Measurements from ENCODE around the gene DUOX2.

DNA sequence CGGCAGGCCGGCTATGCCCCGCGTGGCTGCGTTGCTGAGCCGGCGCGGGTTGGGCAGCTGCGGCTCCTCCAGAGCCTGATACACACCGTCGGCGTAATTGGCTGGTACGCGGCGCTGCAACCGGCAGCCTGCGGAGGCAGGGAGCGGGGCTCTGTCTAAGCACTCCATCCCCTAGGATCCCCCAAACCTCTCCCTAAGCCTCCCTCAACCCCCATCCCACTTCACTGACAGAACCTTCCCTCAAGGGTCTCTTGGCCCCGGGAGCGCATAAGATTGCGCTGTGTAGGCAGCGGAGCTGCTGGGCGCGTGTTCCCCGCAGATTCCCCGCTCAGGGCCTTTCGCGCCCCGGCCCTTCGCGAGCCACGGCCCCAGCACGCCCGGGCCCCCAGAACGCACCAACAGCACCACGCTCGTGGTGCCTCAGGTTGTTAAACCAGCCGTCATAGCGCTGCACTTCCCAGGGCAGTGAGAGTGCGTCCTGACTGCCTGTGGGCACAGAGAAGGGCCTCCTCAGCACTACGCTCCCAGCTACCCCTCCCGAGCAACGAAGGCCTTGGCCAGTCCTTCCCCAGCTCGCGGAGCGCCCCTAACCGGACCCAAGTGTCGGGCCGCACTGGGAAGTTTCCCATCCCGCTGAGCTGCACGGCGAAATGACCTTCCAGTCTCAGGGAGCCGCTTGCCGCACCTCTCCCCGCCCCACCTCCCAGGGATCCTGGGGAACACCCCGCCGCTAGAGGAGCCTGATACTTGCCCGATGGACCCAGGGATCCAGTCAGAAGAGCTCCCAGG lies 1.2 kb downstream of the DUOX2 start:
- TF ChIP-seq CTCF (conservative IDR thresholded peaks at IDR 0.05; ENCODE audit: low read length) (no peak), EZH2phosphoT487 (IDR thresholded peaks at IDR 0.05; ENCODE audit: borderline replicate concordance) (no peak)

All from Loucy (cell line).